ENCODE results near the gene APBB2.
"Not testable (repeated sequence)": the region's sequence is repeated elsewhere in the genome, so short reads cannot be mapped to it uniquely, and the experiment has no call there.

Gene APBB2

GRCh38 chr4:41160012-41160789, 54.1 kb downstream of the APBB2 start:
- no peak for DNase-seq

- no peak for DNase-seq
These were observed 55.6 kb downstream of the APBB2 start for GRCh38 chr4:41158756-41159155.

- DNase-seq: no peak
These were observed 56.1 kb downstream of the APBB2 start for GRCh38 chr4:41158274-41158673.

- no peak for DNase-seq
These were observed 57.3 kb downstream of the APBB2 start for GRCh38 chr4:41157009-41157408.

- no peak for DNase-seq
These were observed 57.8 kb downstream of the APBB2 start for GRCh38 chr4:41156574-41156973.

- DNase-seq: no peak
These were observed 59.0 kb downstream of the APBB2 start for GRCh38 chr4:41155194-41155830.

GRCh38 chr4:41154814-41155177, 59.5 kb downstream of the APBB2 start:
- peak in 27 of 56 donors; percentile 1 to 67 (median 26) for DNase-seq

- no peak for DNase-seq
These were observed 60.1 kb downstream of the APBB2 start for GRCh38 chr4:41154010-41154813.

GRCh38 chr4:41150401-41150800, 63.9 kb downstream of the APBB2 start:
- no peak for DNase-seq

- not testable (repeated sequence) for DNase-seq
These were observed 64.8 kb downstream of the APBB2 start for GRCh38 chr4:41149568-41149967.

- DNase-seq: no peak
These were observed 65.4 kb downstream of the APBB2 start for GRCh38 chr4:41148931-41149330.

GRCh38 chr4:41148292-41148691, 66.0 kb downstream of the APBB2 start:
- DNase-seq: no peak

GRCh38 chr4:41147570-41147969, 66.8 kb downstream of the APBB2 start:
- DNase-seq: not testable (repeated sequence)

- peak in 52 of 56 donors; percentile 11 to 88 (median 64) for DNase-seq
These were observed 67.4 kb downstream of the APBB2 start for GRCh38 chr4:41146716-41147506.

- no peak for DNase-seq
These were observed 68.1 kb downstream of the APBB2 start for GRCh38 chr4:41146196-41146595.

GRCh38 chr4:41145571-41146078, 68.7 kb downstream of the APBB2 start:
- DNase-seq: peak in 25 of 56 donors; percentile 3 to 74 (median 30)

GRCh38 chr4:41144812-41145211, 69.5 kb downstream of the APBB2 start:
- DNase-seq: no peak

GRCh38 chr4:41144040-41144379, 70.3 kb downstream of the APBB2 start:
- no peak for DNase-seq

- no peak for DNase-seq
These were observed 70.9 kb downstream of the APBB2 start for GRCh38 chr4:41143311-41144039.
